GM19238 (cell line): Measurements from ENCODE around the gene FRS2.
"Not testable (repeated sequence)": the region's sequence is repeated elsewhere in the genome, so short reads cannot be mapped to it uniquely, and the experiment has no call there.

ENCODE experiments used
- DNase-seq: peaks from one replicate; pipeline ENCODE4 v3.0.0; 2011; ENCODE audit warnings: low spot score; ENCODE audit not compliant: insufficient read length

The FRS2 gene

GRCh38 chr12:69575346-69575745 is 105.2 kb downstream of the FRS2 start:
- DNase-seq = no peak

GRCh38 chr12:69578283-69578682 is 108.1 kb downstream of the FRS2 start:
- DNase-seq = no peak

GRCh38 chr12:69579029-69579428 is 108.8 kb downstream of the FRS2 start:
- no peak for DNase-seq

GRCh38 chr12:69580074-69580473 is 109.9 kb downstream of the FRS2 start:
- no peak for DNase-seq

GRCh38 chr12:69583203-69583602 is 113.0 kb downstream of the FRS2 start:
- DNase-seq = no peak

- DNase-seq = peak; percentile 81
Observed at GRCh38 chr12:69585189-69586062, 115.2 kb downstream of the FRS2 start, which contains the start of gene CCT2. Gene CCT2 (plus strand): TSS chr12:69585459. CDS start chr12:69585522, 63 bp downstream.

GRCh38 chr12:69588527-69588926 is 118.3 kb downstream of the FRS2 start:
- no peak for DNase-seq

- DNase-seq = no peak
Observed at GRCh38 chr12:69589082-69589481, 118.9 kb downstream of the FRS2 start.

GRCh38 chr12:69595689-69596088 is 125.5 kb downstream of the FRS2 start:
- DNase-seq = no peak

- no peak for DNase-seq
Observed at GRCh38 chr12:69598174-69598753, 128.1 kb downstream of the FRS2 start.

- DNase-seq = no peak
Observed at GRCh38 chr12:69600804-69601203, 130.6 kb downstream of the FRS2 start.

- DNase-seq = no peak
Observed at GRCh38 chr12:69601962-69602685, 131.9 kb downstream of the FRS2 start.

- no peak for DNase-seq
Observed at GRCh38 chr12:69602954-69603353, 132.8 kb downstream of the FRS2 start.

- DNase-seq = not testable (repeated sequence)
Observed at GRCh38 chr12:69603556-69603955, 133.4 kb downstream of the FRS2 start.

GRCh38 chr12:69604275-69604674 is 134.1 kb downstream of the FRS2 start:
- not testable (repeated sequence) for DNase-seq

GRCh38 chr12:69608114-69608513 is 137.9 kb downstream of the FRS2 start:
- no peak for DNase-seq

- no peak for DNase-seq
Observed at GRCh38 chr12:69610126-69610525, 139.9 kb downstream of the FRS2 start.

- no peak for DNase-seq
Observed at GRCh38 chr12:69610729-69611128, 140.5 kb downstream of the FRS2 start, which contains the start of gene LRRC10. Gene LRRC10 (minus strand): TSS chr12:69610907. CDS start chr12:69610838, 69 bp downstream.

- DNase-seq = no peak
Observed at GRCh38 chr12:69613351-69613750, 143.2 kb downstream of the FRS2 start.

- no peak for DNase-seq
Observed at GRCh38 chr12:69616025-69616424, 145.8 kb downstream of the FRS2 start.

GRCh38 chr12:69619050-69619449 is 148.9 kb downstream of the FRS2 start:
- no peak for DNase-seq

GRCh38 chr12:69620077-69620476 is 149.9 kb downstream of the FRS2 start:
- DNase-seq = no peak
